ENCODE measurements around the gene SNED1. TPM values are rescaled to one million over a fixed set of nuclear protein-coding genes. Genes with fewer than 3 reads are reported as not detected.

Gene SNED1
- total RNA-seq, 1 experiment from 2014 or later, result 0.77 TPM

GRCh38 chr2:241063093-241063551 is 64.7 kb downstream of the SNED1 start:
- DNase-seq (ENCODE audit: extremely low read depth, low read depth), result no peak

- no peak for DNase-seq (ENCODE audit: extremely low read depth, low read depth)
Measured at GRCh38 chr2:241063587-241063986, 65.2 kb downstream of the SNED1 start.

GRCh38 chr2:241064008-241064801 is 65.8 kb downstream of the SNED1 start:
- DNase-seq (ENCODE audit: extremely low read depth, low read depth), result no peak

- no peak for DNase-seq (ENCODE audit: extremely low read depth, low read depth)
Measured at GRCh38 chr2:241064802-241065354, 66.5 kb downstream of the SNED1 start.

- no peak for DNase-seq (ENCODE audit: extremely low read depth, low read depth)
Measured at GRCh38 chr2:241065355-241065803, 67.0 kb downstream of the SNED1 start.

- DNase-seq (ENCODE audit: extremely low read depth, low read depth), result no peak
Measured at GRCh38 chr2:241066171-241066892, 67.9 kb downstream of the SNED1 start.

- DNase-seq (ENCODE audit: extremely low read depth, low read depth), result no peak
Measured at GRCh38 chr2:241066893-241067341, 68.5 kb downstream of the SNED1 start.

GRCh38 chr2:241067501-241068135 is 69.2 kb downstream of the SNED1 start:
- DNase-seq (ENCODE audit: extremely low read depth, low read depth), result no peak

- DNase-seq (ENCODE audit: extremely low read depth, low read depth), result no peak
Measured at GRCh38 chr2:241068136-241068941, 69.9 kb downstream of the SNED1 start.

- DNase-seq (ENCODE audit: extremely low read depth, low read depth), result no peak
Measured at GRCh38 chr2:241068942-241069810, 70.8 kb downstream of the SNED1 start.

GRCh38 chr2:241069821-241070281 is 71.4 kb downstream of the SNED1 start:
- DNase-seq (ENCODE audit: extremely low read depth, low read depth), result no peak

GRCh38 chr2:241070361-241070760 is 71.9 kb downstream of the SNED1 start:
- DNase-seq (ENCODE audit: extremely low read depth, low read depth), result no peak

- no peak for DNase-seq (ENCODE audit: extremely low read depth, low read depth)
Measured at GRCh38 chr2:241070811-241071676, 72.6 kb downstream of the SNED1 start.

- DNase-seq (ENCODE audit: extremely low read depth, low read depth), result no peak
Measured at GRCh38 chr2:241071677-241072111, 73.3 kb downstream of the SNED1 start.

- DNase-seq (ENCODE audit: extremely low read depth, low read depth), result no peak
Measured at GRCh38 chr2:241072151-241072550, 73.7 kb downstream of the SNED1 start.

- DNase-seq (ENCODE audit: extremely low read depth, low read depth), result no peak
Measured at GRCh38 chr2:241072553-241073165, 74.2 kb downstream of the SNED1 start.

All from NCI-H460 (cell line).